H1 (cell line): ENCODE data around the gene GEMIN2. TPM values are rescaled to one million over a fixed set of nuclear protein-coding genes. Genes with fewer than 3 reads are reported as not detected.

ENCODE experiments used
- BRCA1 ChIP-seq: IDR thresholded peaks from 2 replicates; pipeline ENCODE4 v1.6.1; 2012; ENCODE audit warnings: low read depth, low read length, improper control_type of control experiment
- CREB1 ChIP-seq: IDR thresholded peaks from 2 replicates; pipeline ENCODE4 v1.6.1; 2012; ENCODE audit warnings: inconsistent platforms
- HDAC2 ChIP-seq, 2 experiments: fragments of 300-600 bp in 1 of 2; sonication (generic) in 1 of 2; IDR thresholded peaks; 2 replicates each; pipeline ENCODE4 v1.6.1; 2011 to 2012; ENCODE audit warnings: low read depth in 2 of 2, low read length in 2 of 2, mild to moderate bottlenecking in 2 of 2, moderate library complexity in 2 of 2, borderline replicate concordance in 1 of 2, inconsistent platforms in 1 of 2
- SIRT6 ChIP-seq: IDR thresholded peaks from one replicate; pipeline ENCODE4 v1.7.1; 2012; ENCODE audit warnings: low read length, inconsistent platforms
- SP4 ChIP-seq: IDR thresholded peaks from 2 replicates; pipeline ENCODE4 v1.6.1; 2012; ENCODE audit warnings: low read length, inconsistent platforms
- SRF ChIP-seq: IDR thresholded peaks from 2 replicates; pipeline ENCODE4 v1.6.1; 2011; ENCODE audit warnings: mild to moderate bottlenecking, low read depth, low read length, moderate library complexity
- TBP ChIP-seq: IDR thresholded peaks from 2 replicates; pipeline ENCODE4 v1.6.1; 2011; ENCODE audit warnings: low read depth, low read length, improper control_type of control experiment
- TCF12 ChIP-seq: IDR thresholded peaks from 2 replicates; pipeline ENCODE4 v1.6.1; 2011; ENCODE audit warnings: low read depth, mild to moderate bottlenecking, low read length
- polyA plus RNA-seq, 7 experiments: library from polyadenylated mRNA; depleted of rRNA in 3 of 7; stranded (reverse) in 5 of 7; unstranded in 2 of 7; fragments of >200 nt in 5 of 7; fragments of 200-250 nt in 2 of 7; gene quantifications; 1 replicate in 5 of 7; 2 replicates in 1 of 7; 4 replicates in 1 of 7; pipeline versions ENCODE4 v1.2.1 to v1.2.3, GENCODE V29; 2011 to 2013; ENCODE audit warnings: missing spikeins in 2 of 7, mixed read lengths in 2 of 7
- total RNA-seq: library from RNA; stranded (reverse); fragmentation: NEBNext Ultra II Directional; extraction: Animal tissue kit (Norgen Biotek cat#: 25700); gene quantifications from 2 replicates; pipeline ENCODE4 v1.2.1, GENCODE V29; 2021
- TF ChIP-seq, protein P1 (sequence below): fragments of 300-600 bp; sonication (generic); IDR thresholded peaks from 2 replicates; pipeline ENCODE4 v1.7.1; 2012; ENCODE audit warnings: low read length, moderate library complexity, mild to moderate bottlenecking, inconsistent platforms; ENCODE audit not compliant: insufficient replicate concordance
- TF ChIP-seq, protein P2 (sequence below): IDR thresholded peaks from 2 replicates; pipeline ENCODE4 v1.6.1; 2012; ENCODE audit warnings: inconsistent platforms

GEMIN2 gene
- total and polyA plus RNA-seq, 2 of the 8 experiments (the other 6 are each of a cell fraction or from before 2014, with no cell fraction given), result 29.1 to 30.8 TPM

GRCh38 chr14:39174560-39175444 lies 60.7 kb downstream of the GEMIN2 start, which contains the start of gene PNN (continued):
- TF ChIP-seq SIRT6 (no peak), SRF (0 out of 2 replicates have a peak, but pooled peaks have one; percentile 18), CREB1 (peak; percentile 86), TCF12 (no peak), SP4 (no peak; the same call in 1 of the 2 replicates), TBP (peak; percentile 96), BRCA1 (peak; percentile 86), HDAC2 (IDR thresholded peaks at IDR 0.05; ENCODE audit: borderline replicate concordance in 1 of 2, low read depth in 2 of 2, low read length in 2 of 2) (no peak)
- TF ChIP-seq, protein P1, sequence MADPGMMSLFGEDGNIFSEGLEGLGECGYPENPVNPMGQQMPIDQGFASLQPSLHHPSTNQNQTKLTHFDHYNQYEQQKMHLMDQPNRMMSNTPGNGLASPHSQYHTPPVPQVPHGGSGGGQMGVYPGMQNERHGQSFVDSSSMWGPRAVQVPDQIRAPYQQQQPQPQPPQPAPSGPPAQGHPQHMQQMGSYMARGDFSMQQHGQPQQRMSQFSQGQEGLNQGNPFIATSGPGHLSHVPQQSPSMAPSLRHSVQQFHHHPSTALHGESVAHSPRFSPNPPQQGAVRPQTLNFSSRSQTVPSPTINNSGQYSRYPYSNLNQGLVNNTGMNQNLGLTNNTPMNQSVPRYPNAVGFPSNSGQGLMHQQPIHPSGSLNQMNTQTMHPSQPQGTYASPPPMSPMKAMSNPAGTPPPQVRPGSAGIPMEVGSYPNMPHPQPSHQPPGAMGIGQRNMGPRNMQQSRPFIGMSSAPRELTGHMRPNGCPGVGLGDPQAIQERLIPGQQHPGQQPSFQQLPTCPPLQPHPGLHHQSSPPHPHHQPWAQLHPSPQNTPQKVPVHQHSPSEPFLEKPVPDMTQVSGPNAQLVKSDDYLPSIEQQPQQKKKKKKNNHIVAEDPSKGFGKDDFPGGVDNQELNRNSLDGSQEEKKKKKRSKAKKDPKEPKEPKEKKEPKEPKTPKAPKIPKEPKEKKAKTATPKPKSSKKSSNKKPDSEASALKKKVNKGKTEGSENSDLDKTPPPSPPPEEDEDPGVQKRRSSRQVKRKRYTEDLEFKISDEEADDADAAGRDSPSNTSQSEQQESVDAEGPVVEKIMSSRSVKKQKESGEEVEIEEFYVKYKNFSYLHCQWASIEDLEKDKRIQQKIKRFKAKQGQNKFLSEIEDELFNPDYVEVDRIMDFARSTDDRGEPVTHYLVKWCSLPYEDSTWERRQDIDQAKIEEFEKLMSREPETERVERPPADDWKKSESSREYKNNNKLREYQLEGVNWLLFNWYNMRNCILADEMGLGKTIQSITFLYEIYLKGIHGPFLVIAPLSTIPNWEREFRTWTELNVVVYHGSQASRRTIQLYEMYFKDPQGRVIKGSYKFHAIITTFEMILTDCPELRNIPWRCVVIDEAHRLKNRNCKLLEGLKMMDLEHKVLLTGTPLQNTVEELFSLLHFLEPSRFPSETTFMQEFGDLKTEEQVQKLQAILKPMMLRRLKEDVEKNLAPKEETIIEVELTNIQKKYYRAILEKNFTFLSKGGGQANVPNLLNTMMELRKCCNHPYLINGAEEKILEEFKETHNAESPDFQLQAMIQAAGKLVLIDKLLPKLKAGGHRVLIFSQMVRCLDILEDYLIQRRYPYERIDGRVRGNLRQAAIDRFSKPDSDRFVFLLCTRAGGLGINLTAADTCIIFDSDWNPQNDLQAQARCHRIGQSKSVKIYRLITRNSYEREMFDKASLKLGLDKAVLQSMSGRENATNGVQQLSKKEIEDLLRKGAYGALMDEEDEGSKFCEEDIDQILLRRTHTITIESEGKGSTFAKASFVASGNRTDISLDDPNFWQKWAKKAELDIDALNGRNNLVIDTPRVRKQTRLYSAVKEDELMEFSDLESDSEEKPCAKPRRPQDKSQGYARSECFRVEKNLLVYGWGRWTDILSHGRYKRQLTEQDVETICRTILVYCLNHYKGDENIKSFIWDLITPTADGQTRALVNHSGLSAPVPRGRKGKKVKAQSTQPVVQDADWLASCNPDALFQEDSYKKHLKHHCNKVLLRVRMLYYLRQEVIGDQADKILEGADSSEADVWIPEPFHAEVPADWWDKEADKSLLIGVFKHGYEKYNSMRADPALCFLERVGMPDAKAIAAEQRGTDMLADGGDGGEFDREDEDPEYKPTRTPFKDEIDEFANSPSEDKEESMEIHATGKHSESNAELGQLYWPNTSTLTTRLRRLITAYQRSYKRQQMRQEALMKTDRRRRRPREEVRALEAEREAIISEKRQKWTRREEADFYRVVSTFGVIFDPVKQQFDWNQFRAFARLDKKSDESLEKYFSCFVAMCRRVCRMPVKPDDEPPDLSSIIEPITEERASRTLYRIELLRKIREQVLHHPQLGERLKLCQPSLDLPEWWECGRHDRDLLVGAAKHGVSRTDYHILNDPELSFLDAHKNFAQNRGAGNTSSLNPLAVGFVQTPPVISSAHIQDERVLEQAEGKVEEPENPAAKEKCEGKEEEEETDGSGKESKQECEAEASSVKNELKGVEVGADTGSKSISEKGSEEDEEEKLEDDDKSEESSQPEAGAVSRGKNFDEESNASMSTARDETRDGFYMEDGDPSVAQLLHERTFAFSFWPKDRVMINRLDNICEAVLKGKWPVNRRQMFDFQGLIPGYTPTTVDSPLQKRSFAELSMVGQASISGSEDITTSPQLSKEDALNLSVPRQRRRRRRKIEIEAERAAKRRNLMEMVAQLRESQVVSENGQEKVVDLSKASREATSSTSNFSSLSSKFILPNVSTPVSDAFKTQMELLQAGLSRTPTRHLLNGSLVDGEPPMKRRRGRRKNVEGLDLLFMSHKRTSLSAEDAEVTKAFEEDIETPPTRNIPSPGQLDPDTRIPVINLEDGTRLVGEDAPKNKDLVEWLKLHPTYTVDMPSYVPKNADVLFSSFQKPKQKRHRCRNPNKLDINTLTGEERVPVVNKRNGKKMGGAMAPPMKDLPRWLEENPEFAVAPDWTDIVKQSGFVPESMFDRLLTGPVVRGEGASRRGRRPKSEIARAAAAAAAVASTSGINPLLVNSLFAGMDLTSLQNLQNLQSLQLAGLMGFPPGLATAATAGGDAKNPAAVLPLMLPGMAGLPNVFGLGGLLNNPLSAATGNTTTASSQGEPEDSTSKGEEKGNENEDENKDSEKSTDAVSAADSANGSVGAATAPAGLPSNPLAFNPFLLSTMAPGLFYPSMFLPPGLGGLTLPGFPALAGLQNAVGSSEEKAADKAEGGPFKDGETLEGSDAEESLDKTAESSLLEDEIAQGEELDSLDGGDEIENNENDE, result no peak
- TF ChIP-seq, protein P2, sequence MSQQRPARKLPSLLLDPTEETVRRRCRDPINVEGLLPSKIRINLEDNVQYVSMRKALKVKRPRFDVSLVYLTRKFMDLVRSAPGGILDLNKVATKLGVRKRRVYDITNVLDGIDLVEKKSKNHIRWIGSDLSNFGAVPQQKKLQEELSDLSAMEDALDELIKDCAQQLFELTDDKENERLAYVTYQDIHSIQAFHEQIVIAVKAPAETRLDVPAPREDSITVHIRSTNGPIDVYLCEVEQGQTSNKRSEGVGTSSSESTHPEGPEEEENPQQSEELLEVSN, result no peak
